WERI-Rb-1 (cell line): ENCODE data around the gene KSR1.

Experiments
- DNase-seq: peaks from one replicate; pipeline ENCODE4 v3.0.0-alpha.2; 2020
- H3K27ac ChIP-seq: fragments of 250-450 bp; sonication (Bioruptor Pico); 2 replicates; pipeline ENCODE4 v1.5.1; 2020; ENCODE audit warnings: mild to moderate bottlenecking, moderate library complexity
- H3K27me3 ChIP-seq: fragments of 250-450 bp; sonication (Bioruptor Pico); 2 replicates; pipeline ENCODE4 v1.5.1; 2021; ENCODE audit warnings: mild to moderate bottlenecking, low read depth, moderate library complexity; ENCODE audit not compliant: insufficient read depth, severe bottlenecking
- H3K36me3 ChIP-seq: fragments of 250-450 bp; sonication (Bioruptor Pico); 2 replicates; pipeline ENCODE4 v1.5.1; 2020; ENCODE audit warnings: mild to moderate bottlenecking, moderate library complexity
- H3K4me3 ChIP-seq: 2 replicates; pipeline ENCODE4 v1.5.1; 2011; ENCODE audit warnings: low read depth, mild to moderate bottlenecking, control low read depth, low read length
- H3K9me3 ChIP-seq: fragments of 250-450 bp; sonication (Bioruptor Pico); 2 replicates; pipeline ENCODE4 v1.5.1; 2021; ENCODE audit warnings: mild to moderate bottlenecking, moderate library complexity; ENCODE audit not compliant: severe bottlenecking
- TF ChIP-seq, protein P1 (sequence below): IDR thresholded peaks from 2 replicates; pipeline ENCODE4 v1.5.1; 2011; ENCODE audit warnings: low read depth, mild to moderate bottlenecking, control low read depth, inconsistent platforms, low read length

Gene KSR1

DNA sequence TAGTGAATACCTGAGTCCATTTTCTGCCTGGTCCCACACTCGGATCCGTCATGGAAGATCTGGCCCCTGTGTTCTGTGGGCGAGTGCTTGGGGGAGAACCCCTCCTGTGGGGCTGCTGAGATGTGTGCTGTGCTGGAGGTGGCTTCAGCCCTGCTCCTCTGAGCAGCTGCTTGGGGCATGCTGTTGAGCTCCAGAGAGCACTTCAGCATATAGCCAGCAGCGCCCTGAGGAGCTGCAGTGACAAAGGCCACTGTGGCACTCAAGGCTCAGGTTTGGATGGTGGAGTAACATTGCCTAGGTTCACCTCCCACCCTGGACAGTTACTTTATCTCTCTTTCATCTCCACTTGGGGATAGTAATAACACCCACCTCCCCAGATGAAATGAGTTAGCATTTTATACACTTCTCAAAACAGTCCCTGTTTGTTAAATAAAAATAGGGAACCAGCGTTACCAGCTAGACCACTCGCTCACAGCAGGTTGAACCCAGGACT is 75.3 kb downstream of the KSR1 start:
- DNase-seq = no peak
- TF ChIP-seq, protein P1, sequence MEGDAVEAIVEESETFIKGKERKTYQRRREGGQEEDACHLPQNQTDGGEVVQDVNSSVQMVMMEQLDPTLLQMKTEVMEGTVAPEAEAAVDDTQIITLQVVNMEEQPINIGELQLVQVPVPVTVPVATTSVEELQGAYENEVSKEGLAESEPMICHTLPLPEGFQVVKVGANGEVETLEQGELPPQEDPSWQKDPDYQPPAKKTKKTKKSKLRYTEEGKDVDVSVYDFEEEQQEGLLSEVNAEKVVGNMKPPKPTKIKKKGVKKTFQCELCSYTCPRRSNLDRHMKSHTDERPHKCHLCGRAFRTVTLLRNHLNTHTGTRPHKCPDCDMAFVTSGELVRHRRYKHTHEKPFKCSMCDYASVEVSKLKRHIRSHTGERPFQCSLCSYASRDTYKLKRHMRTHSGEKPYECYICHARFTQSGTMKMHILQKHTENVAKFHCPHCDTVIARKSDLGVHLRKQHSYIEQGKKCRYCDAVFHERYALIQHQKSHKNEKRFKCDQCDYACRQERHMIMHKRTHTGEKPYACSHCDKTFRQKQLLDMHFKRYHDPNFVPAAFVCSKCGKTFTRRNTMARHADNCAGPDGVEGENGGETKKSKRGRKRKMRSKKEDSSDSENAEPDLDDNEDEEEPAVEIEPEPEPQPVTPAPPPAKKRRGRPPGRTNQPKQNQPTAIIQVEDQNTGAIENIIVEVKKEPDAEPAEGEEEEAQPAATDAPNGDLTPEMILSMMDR = no peak
- Histone ChIP-seq H3K4me3 (no peak overlapping the region), H3K9me3 (no peaks in the 10 kb centered on the region), H3K27me3 (no peaks in the 10 kb centered on the region), H3K36me3 (no peaks in the 10 kb centered on the region), H3K27ac (no peak overlapping the region)

DNA sequence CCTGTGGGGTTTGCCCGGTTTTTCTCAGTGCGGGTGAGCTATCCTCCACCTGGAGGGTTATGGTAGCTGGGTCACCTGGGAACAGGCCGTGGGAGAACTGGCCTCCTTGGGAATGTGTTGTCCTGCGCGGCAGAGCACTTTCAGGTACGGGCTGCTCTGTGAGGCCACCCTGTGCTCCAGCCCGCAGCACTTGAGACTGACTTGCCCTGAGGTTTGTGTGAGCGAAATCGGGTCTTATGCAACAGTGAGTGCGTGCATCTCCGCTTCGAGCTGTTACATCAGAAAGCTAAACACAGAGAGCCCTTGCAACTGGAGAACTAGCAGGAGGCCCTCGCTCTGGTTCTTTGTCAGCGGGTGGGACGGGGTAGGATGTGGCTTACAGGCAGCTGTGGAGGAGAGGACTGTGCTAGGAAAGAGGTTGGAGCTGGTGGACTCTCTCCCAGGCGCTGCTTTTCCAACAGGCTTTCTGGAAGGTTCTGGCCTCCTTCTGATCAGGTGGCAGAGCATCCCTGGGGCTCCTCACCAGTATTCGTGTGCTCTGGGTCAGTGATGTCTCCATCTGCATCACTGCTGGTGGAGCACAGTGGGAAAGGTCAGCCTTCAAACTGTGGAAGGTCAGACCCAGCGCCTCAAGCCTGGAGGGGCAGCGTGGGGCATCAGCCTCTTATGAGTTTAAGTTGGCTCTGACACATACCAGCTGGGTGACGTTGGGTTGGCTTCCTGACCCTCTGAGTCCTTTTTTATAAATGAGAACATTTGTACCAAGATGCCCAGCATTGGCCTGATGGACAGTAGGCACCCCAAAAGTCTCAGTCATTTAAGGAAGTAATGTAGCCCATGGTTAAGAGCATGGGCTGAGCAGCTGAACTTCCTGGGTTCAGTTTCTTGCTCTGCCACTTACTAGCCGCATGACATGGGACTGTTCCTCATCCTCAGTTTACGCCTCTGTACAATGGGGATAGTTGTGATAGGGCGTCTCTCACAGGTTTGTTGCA is 76.3 kb downstream of the KSR1 start:
- H3K9me3 ChIP-seq = no peaks in the 10 kb centered on the region
- TF ChIP-seq, protein P1 = no peak
- no peak overlapping the region for H3K27ac ChIP-seq
- DNase-seq = no peak
- no peak overlapping the region for H3K4me3 ChIP-seq
- no peaks in the 10 kb centered on the region for H3K36me3 ChIP-seq
- no peaks in the 10 kb centered on the region for H3K27me3 ChIP-seq

DNA sequence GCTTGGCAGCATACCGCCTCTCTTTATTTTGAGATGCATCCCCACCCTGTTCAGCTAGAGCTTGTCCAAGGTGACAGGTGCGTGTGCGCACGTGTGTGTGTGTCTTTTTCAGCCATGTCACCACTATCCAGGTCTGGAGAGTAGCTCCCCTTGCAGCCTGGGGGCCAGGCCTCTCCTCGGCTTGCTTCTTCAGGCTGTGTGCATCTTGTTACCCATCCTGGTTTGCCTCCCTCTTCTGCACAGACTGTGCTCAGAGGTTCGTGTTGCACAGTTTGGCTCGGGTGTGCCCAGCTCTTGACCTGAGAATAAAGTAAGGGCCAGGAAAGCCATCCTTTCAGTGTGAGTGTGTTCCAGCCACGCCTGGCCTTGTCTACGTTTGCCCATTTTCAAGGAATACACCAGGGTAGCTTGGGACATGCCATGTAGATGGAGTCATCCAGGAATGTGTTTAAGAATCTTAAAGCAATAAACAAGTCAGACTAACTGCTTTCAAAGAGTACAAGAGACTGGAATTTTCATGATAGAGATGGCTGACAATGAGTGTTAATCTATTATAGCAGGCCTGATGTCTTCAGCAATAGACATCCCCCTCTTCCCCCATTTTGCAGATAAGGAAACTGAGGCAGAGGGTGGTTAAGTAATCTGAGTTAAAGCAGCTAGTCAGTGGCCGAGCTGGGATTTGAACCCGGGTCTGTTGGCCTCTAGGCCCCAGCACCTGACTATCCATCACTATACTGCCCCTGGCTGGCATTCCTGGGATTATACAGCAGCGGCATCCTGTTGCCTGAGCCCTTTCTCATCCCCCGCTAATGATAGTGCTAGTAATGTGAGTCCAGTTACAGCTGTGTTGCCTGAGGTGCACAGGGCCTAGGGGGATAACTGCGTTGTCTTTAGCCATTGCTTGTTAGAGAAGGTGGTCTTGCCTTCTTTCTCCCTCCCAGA is 77.9 kb downstream of the KSR1 start:
- H3K36me3 ChIP-seq = no peaks in the 10 kb centered on the region
- H3K27me3 ChIP-seq = no peaks in the 10 kb centered on the region
- H3K9me3 ChIP-seq = no peaks in the 10 kb centered on the region
- TF ChIP-seq, protein P1 = peak; percentile 42; the same call in 1 of the 2 replicates
- no peak overlapping the region for H3K27ac ChIP-seq
- DNase-seq = peak; percentile 54
- H3K4me3 ChIP-seq = no peak overlapping the region

DNA sequence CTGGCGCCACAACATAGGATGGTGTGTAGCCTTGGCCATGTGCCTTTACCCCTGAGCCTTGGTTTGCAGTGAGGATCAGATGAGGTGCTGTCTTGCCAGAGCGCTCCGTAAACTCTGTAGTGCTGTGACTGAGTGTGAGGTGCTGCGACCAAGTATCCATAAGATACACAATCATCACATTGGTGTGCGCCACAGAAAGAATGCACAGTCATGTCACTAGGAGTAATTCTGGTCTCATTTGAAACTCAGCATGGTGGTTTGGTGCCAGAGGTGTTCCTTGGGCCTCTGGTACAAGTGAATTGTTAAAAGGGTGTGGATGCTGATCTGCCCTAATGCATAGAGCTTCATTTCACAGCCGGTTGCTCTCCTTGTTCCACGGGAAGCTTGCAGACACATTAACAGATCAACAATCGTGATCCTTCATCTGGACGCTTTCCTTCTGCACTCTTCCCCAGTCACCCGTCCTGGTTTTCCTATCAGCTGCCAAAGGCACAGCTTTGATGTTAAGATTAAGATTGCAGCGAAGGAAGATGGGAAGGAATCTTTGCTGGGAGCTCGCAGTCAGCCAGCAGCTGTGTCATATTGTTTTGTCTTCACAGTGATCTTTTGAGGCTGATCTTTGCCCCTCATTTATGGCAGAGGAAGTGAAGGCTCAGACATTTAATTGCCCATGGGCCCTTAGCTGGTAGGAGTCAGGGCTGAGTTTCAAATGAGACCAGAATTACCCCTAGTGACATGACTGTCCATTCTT is 79.1 kb downstream of the KSR1 start:
- no peak overlapping the region; the same call in 1 of the 2 replicates for H3K27ac ChIP-seq

More for the DNA sequence above, 79.1 kb downstream of the KSR1 start:
- Histone ChIP-seq H3K9me3 (no peaks in the 10 kb centered on the region), H3K4me3 (no peak overlapping the region), H3K36me3 (no peaks in the 10 kb centered on the region), H3K27me3 (no peaks in the 10 kb centered on the region)
- no peak for DNase-seq
- TF ChIP-seq, protein P1 = no peak
